Measurements from ENCODE around the gene TMX3.

GRCh38 chr18:68714366-68714711, 569 bp downstream of the TMX3 start:
- no peak for TF ChIP-seq CTCF (IDR thresholded peaks at IDR 0.05; ENCODE audit: insufficient read depth, low read depth, low read length)
- TF ChIP-seq EZH2 (IDR thresholded peaks at IDR 0.05; ENCODE audit: insufficient read depth, low read length): no peak

Measured in astrocyte (in vitro differentiated cells and primary cell).